ENCODE results near the gene TACC3.
A peak's percentile ranks its signal among the peaks of the same experiment; 100 is the strongest.

TACC3 gene

GRCh38 chr4:1776521-1777161 is 55.3 kb downstream of the TACC3 start:
- DNase-seq (ENCODE audit: low spot score): no peak

DNA sequence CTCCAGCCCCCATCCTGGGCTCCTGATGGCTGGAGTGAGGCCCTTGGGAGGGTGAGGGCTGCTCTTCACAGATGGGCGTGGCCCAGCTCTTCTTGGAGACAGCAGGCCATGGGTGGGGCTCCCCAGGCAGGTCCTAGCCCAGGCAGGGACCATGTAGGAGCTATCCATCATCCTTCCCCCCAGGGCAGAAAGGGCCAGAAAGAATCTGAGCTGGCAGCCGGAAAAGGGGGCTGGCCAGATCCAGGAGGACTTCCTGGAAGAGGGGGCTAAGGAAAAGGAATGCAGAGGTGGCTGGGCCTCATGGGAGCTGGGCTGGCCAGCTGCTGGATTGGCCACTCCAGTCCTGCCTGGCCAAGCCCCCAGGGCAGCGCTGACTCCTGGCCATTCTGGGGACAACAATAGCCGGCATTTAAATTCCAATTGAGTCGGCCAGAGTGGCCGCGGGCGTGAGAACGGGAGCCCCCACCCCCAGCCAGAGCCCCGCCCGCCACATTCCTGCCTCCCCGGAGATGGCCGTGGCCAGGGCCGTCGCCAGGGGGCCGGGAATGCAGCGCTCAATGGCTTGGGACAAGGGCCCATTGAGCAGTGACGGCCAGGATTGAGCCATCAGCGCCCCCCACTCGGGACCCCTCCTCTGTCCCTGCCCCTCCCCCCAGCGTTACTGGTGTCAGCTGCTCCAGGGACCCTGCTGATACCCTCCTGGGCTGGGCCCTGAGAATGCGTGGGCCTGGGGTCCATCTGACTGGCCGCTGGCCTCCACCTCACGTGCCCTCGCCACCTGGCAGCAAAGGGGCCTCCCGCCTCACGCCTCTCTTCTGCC is 56.7 kb downstream of the TACC3 start:
- no peak for DNase-seq (ENCODE audit: low spot score)

- DNase-seq (ENCODE audit: low spot score): no peak
Measured at GRCh38 chr4:1778642-1779392, 57.5 kb downstream of the TACC3 start.

DNA sequence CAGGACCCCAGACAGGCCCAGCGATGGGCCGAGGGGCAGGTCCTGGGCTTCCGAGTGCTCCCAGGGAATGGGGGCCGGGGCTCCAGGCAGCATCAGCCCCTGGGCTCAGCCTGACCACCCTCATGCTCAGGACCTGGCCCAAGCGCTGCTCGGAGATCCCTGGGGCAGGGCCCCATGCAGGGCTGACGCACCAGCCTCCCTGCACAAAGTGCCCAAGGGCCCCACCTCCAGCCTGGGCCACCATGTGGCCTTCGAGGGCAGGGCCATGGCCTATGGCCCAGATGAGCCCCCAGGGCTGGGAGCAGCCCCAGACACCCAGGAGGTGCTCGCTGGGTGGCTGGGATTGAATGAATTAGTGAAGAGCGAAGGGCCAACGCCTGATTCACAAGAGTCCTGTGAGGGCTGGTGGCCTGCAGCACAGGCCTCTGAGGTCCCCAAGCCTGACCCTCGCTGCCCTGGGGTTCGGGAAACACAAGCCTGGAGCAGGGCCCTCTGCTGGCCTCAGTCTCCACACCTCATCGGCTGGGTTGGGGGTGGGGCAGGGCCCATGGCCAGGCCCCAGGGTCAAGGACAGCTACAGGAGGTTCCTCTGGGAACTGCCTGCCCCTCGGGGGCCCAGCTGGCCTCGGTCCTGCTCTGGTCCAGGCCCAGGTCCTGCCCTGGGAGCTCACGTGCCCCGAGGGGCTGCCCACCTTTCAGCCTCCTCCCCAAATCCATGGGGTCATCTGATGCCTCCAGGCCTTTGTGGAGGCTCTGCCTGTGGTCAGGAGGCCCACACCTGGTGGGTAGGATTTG is 58.5 kb downstream of the TACC3 start:
- no peak for DNase-seq (ENCODE audit: low spot score)

GRCh38 chr4:1780435-1780834 is 59.1 kb downstream of the TACC3 start:
- no peak for DNase-seq (ENCODE audit: low spot score)

DNA sequence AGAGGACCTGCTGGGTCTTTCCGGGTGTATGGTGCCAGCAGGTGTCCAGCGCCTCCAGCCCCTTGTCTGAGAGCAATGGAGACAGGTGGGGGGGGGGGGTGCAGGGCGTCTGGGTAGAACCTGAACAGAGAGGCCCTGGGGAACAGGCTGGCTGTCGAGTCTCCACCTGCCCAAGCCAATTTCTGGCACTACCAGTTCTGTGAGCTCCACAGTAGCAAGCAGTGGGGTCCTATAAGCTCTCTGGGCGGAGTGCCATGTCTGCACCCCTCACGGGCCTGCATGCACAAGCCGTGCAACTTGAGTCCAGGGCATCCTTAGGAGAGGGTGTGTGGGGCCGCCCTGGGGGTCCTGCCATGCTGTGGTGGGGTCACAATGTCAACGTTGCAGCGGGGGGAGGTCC is 61.7 kb downstream of the TACC3 start:
- DNase-seq (ENCODE audit: low spot score): no peak

GRCh38 chr4:1783970-1784369 is 62.6 kb downstream of the TACC3 start:
- no peak for DNase-seq (ENCODE audit: low spot score)

DNA sequence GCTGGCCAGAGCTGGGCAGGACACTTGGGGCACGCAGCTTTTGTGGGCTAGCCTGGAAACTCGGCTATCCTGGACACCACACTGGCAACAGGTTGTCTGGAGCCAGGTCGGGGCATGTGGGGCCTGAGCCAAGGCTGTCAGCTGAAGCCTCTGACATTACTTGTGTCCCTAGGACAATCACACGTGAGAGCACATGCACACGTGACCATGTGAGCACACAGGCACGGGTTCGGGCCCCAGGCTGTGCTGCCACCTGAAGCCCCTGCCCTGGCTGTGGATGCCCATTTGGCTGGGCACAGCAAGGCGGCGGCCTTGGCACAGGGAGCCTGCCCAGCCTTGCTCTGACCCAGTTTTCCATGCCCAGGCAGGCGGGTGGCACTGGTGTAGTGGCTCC is 63.1 kb downstream of the TACC3 start:
- no peak for DNase-seq (ENCODE audit: low spot score)

DNA sequence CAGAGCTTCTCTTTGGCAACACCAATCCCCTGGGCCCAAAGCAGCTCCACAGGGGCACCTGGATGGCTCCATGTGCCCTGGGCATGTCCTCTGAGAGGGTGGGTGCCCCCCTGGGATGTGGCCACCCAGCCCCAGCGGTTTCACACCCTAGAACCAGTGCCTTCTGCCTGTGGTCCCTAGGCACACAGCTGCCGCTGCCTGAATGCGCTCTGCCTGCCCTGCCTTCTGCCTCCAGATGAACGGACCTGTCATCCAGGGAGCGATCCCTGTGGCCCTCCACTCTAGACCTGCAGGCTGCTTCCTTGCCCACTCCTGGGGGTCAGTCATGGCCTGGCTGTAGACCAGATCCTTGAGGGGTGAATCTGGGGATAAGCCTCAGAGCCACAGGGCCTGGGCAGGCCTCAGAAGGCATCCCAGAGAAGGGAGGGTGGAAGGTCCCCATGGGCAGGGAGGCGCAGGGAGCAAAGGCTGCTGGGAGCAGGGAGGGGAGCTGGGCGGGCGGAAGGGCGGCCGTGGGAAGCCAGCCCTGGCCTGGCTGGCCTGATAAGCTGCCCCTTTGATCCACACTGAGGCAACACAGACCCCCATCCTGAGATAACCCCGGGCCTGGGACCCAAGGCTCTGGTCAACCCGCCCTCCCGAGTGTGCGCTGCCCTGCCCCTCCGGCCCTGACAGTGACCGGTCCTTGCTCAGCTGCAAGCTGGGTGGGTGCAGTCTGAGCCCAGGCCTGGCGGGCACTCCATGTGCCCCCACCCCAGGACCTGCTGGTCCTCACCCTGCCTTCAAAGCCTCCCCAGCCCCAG is 63.7 kb downstream of the TACC3 start:
- no peak for DNase-seq (ENCODE audit: low spot score)

DNA sequence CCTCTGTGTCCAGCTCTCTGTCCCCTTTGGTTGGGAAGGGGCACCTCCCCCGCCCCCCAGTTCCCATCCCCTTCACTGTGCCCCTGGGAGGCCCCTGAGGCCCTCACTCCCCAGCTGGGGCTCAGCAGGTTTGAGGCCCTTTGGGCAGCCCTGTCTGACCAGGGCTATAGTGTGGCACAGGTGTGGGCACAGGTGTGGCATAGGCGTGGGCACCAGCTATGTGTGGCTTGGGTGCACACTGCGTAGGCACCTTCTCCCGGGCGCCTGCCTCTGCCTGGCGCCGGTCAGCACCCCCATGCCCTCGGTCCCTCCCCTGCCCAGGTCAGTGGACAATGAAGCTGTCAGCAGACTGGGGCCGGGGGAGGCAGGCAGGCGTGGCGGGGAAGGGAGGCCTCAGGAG is 64.3 kb downstream of the TACC3 start:
- no peak for DNase-seq (ENCODE audit: low spot score)

DNA sequence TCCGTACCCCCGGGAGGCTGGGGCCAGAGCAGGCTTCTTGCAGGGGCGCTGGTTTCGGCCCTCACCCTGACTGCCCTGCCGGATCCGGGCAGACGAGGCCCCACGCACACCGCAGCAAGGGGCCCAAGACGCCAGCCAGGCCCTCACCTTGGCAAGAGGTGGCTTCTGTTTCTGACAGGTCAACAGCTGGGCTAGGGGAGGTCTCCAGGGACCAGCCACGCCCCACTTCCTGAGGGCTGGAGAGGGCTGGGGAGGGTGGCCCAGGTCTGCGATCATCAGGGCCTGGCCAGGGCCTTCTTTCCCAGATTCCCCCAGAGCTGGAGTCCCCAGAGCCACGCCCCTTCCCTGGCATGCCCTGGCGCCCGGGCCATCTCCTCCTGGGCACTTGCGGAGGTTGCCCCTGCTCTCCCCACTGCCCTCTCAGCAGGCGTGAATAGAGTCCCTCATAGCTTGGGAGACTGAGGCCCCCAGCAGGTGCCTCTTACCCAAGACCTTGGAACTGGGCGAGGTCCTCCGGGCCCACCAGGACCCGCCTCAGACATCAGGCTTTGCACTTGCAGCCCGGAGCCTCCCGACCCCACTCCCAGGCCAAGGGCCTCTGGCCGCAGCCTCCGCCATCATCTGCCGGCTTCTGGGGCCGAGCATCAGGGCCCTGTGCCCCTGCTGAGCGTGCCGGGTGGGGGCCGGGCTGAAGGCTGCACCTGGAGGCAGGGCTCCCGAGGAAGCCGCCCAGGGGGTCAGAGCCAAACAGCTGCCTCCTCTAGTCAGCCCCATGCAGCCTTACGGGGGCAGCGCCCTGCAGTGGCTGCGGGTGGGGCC is 65.4 kb downstream of the TACC3 start:
- DNase-seq (ENCODE audit: low spot score): no peak

DNA sequence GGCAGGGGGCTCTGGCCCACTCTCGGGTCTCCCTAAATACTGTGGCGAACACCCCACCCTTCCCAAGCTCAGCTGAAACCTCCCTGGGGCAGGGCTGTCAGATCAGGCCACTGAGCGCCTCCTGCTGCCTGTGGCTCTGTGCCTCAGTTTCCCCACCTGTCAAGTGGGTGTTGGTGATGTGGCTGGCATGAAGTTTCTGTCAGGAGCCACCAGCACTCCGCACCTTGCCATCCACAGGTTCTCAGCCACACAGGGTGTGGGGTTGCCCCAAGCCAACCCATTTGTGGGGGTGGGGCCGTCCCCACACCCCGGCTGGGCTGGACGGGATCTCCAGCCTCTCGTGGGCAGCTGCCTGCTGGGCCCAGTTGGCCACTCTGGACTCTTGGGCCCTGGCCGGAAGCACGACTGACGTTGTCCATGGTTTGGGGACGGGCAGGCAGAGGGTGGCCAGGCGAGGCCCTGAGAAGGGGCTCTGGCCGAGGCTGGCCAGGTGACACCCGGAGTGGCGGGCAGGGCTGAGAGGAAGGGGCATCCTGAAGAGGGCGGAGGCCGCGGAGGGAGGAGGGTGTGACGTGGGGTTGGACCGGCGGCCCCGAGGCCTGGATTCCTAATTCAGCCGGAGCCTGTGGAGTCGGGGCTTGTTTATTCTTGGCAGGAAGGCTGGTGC is 66.2 kb downstream of the TACC3 start:
- DNase-seq (ENCODE audit: low spot score): no peak

GRCh38 chr4:1788254-1788973 is 67.1 kb downstream of the TACC3 start:
- no peak for DNase-seq (ENCODE audit: low spot score)

DNA sequence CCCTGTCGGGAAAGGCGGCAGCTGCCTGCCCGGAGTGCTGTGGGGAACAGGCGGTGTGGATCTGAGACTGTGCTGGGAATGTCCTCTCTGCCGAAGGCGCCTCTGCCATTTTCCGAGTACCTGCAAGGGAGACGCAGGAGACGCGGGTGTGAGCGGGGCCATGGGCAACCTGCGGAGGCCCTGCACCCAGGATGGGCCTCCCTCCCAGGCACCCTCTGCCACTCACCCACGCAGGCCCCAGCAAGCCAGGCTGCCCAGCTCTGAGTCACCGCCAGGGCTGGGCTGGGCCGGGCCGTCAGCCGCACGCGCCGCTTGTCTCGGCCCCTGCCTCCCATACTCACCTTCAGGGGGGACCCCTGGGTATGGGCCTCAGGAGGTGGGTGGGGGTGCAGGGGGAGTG is 68.2 kb downstream of the TACC3 start:
- no peak for DNase-seq (ENCODE audit: low spot score)

GRCh38 chr4:1790005-1790404 is 68.7 kb downstream of the TACC3 start:
- DNase-seq (ENCODE audit: low spot score): no peak

DNA sequence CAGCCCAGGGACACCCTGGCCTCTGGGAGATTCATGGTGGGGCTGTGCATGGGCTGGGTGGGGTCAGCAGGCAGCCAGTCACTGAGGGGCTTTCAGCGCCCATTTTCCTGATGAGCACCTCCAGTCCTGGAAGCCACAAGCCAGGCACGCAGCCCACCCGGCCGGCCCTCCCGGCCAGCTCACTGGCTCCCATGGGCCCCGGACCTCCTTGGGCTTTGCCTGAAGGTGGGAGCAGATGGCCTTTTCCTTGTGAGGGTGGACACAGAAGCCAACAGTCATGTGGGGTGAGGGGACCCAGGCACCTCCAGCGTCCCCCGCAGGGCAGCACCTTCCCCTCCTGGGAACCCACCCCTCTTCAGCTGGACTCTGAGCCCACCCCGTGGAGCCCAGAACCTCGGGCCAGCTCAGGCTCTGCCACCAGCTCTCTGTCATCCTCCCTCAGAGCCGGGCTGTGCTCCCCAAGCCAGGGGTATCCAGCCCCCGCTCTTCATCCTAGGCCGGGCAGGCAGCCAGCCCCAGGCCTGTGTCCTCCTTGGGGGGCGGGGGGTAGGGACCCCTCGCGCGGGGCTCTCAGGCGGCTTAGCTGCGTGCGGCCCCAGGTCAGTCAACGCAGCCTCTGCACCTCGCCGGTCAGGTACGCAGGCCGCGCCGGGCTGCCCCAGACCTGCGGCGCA is 71.0 kb downstream of the TACC3 start:
- no peak for DNase-seq (ENCODE audit: low spot score)

DNA sequence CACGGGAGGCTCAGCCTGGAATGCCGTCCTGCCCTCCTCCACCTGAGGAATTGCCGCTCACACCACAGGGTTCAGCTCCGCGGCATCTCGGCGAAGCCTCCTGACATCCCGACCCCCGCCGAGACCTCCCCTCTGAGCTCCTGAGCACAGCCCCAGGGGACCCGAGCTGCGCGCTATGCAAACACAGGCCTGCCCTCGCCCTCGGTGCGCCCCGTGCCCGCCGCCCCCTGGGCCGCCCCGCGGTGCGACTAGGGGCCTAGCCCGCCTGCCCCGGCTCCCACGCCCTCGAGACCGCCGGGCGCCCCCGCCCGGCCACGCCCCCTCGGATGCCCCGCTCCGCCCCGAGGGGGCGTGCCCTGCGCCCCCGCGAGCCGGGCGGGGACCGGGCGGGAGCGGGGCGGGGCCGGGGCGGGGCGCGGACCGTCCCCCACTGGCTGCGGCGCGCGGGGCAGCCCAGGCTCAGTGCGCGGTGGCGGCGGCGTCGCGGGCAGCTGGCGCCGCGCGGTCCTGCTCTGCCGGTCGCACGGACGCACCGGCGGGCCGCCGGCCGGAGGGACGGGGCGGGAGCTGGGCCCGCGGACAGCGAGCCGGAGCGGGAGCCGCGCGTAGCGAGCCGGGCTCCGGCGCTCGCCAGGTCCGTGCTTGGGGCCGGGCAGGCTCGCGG is 71.6 kb downstream of the TACC3 start, which contains the start of gene FGFR3:
TSS of gene FGFR3 (plus strand) at position 462 of the 664 bp plus-strand sequence. CDS start 642 bp downstream, outside the sequence.
- DNase-seq (ENCODE audit: low spot score): peak; percentile 60

GRCh38 chr4:1793496-1793840 is 72.1 kb downstream of the TACC3 start:
- peak; percentile 45 for DNase-seq (ENCODE audit: low spot score)

Data from RKO (cell line).